ENCODE data around the gene ZNF514. TPM values are rescaled to one million over a fixed set of nuclear protein-coding genes. Genes with fewer than 3 reads are reported as not detected.

The ZNF514 gene
- total RNA-seq, 2 donors from 2014 or later = 11.2 to 13.8 TPM

GRCh38 chr2:95181774-95182173, 22.1 kb upstream of the ZNF514 start:
- ATAC-seq = no peak
- Histone ChIP-seq H3K9me3 (no peaks in the 10 kb centered on the region), H3K36me3 (replicated peaks in 1 of 2; ENCODE audit: insufficient read depth in 1 of 2, low read depth in 2 of 2) (peaks cover 8 to 9% of the 10 kb centered on the region in 2 donors), H3K4me3 (no peak overlapping the region), H3K4me1 (no peaks in the 10 kb centered on the region), H3K27ac (no peak overlapping the region), H3K27me3 (no peaks in the 10 kb centered on the region)
- intact Hi-C loops (cut with DNase I) = no loop called here
- no peak for DNase-seq
- TF ChIP-seq POLR2A (IDR thresholded peaks at IDR 0.05) = no peak
- no peak for TF ChIP-seq CTCF (IDR thresholded peaks at IDR 0.05)
- 94% methylated on average over 18 of the region's 18 CpGs for WGBS, 2 donors

GRCh38 chr2:95179451-95179850, 19.8 kb upstream of the ZNF514 start:
- DNase-seq (peak in 1 of 4 donors; percentile 8), ATAC-seq (no peak)
- Histone ChIP-seq H3K4me3 (no peak overlapping the region), H3K27ac (no peak overlapping the region), H3K36me3 (replicated peaks in 1 of 2; ENCODE audit: insufficient read depth in 1 of 2, low read depth in 2 of 2) (peaks cover 8 to 9% of the 10 kb centered on the region in 2 donors), H3K27me3 (no peaks in the 10 kb centered on the region), H3K9me3 (no peaks in the 10 kb centered on the region), H3K4me1 (no peaks in the 10 kb centered on the region)
- intact Hi-C loops (cut with DNase I) = no loop called here
- 59 to 62% methylated on average over 7 of the region's 7 CpGs for WGBS, 2 donors
- no peak for TF ChIP-seq POLR2A (IDR thresholded peaks at IDR 0.05)

- H3K27me3 ChIP-seq = no peaks in the 10 kb centered on the region
- DNase-seq (no peak), ATAC-seq (no peak)
- intact Hi-C loops (cut with DNase I) = no loop called here
- no peak for TF ChIP-seq POLR2A (IDR thresholded peaks at IDR 0.05)
- no peak for TF ChIP-seq CTCF (IDR thresholded peaks at IDR 0.05)
- WGBS, 2 donors = 77 to 82% methylated on average over 2 of the region's 2 CpGs
- no peaks in the 10 kb centered on the region for H3K9me3 ChIP-seq
- H3K4me1 ChIP-seq = no peaks in the 10 kb centered on the region
- H3K36me3 ChIP-seq (replicated peaks in 1 of 2; ENCODE audit: insufficient read depth in 1 of 2, low read depth in 2 of 2) = no peaks in the 10 kb centered on the region
- no peak overlapping the region for H3K27ac ChIP-seq
- no peak overlapping the region for H3K4me3 ChIP-seq
Observed at GRCh38 chr2:95174031-95174542, 14.4 kb upstream of the ZNF514 start.

- WGBS, 2 donors = 77 to 82% methylated on average over 7 of the region's 7 CpGs
- TF ChIP-seq CTCF (IDR thresholded peaks at IDR 0.05) (no peak), POLR2A (IDR thresholded peaks at IDR 0.05) (no peak)
- DNase-seq (no peak), ATAC-seq (no peak)
- no peaks in the 10 kb centered on the region for H3K36me3 ChIP-seq (replicated peaks in 1 of 2; ENCODE audit: insufficient read depth in 1 of 2, low read depth in 2 of 2)
- no peak overlapping the region for H3K27ac ChIP-seq
- H3K4me3 ChIP-seq = no peak overlapping the region
- intact Hi-C loops (cut with DNase I) = no loop called here
- H3K9me3 ChIP-seq = no peaks in the 10 kb centered on the region
- H3K4me1 ChIP-seq = peaks cover 3% of the 10 kb centered on the region
- H3K27me3 ChIP-seq = no peaks in the 10 kb centered on the region
Observed at GRCh38 chr2:95171902-95172301, 12.3 kb upstream of the ZNF514 start.

GRCh38 chr2:95166065-95166763, 6.6 kb upstream of the ZNF514 start:
- H3K36me3 ChIP-seq (replicated peaks in 1 of 2; ENCODE audit: insufficient read depth in 1 of 2, low read depth in 2 of 2) = no peaks in the 10 kb centered on the region
- 4 to 5% methylated on average over 16 of the region's 16 CpGs for whole genome bisulfite sequencing, 2 donors
- H3K27me3 ChIP-seq = no peaks in the 10 kb centered on the region
- no peak for TF ChIP-seq POLR2A (IDR thresholded peaks at IDR 0.05)
- no peak for TF ChIP-seq CTCF (IDR thresholded peaks at IDR 0.05)
- no peak for ATAC-seq
- no peaks in the 10 kb centered on the region for H3K9me3 ChIP-seq
- H3K4me3 ChIP-seq = peak overlapping the region; percentile 54 to 64
- intact Hi-C loops (cut with DNase I) = no loop called here
- H3K4me1 ChIP-seq = peaks cover 29% of the 10 kb centered on the region
- DNase-seq = no peak
- peak overlapping the region; percentile 75 to 97 (median 94) for H3K27ac ChIP-seq

Data from body of pancreas (tissue), 4 donors.